A673 (cell line): ENCODE data around the gene WIPF3. TPM values are rescaled to one million over a fixed set of nuclear protein-coding genes. Genes with fewer than 3 reads are reported as not detected.

ENCODE experiments used
- BruUV-seq: library from RNA; stranded (reverse); fragments of 400-500 nt; replicated peaks from 2 replicates; lab custom pipeline; 2021; lab: Mats Ljungman, UMichigan
- CTCF ChIA-PET: fragments of 300-600 bp; sonication (Branson Sonifier 250); formaldehyde crosslinking; loops from one replicate; lab custom pipeline; 2022; ENCODE audit warnings: antibody characterized with exemption; lab: Charles Lee
- POLR2A ChIA-PET: fragments of 300-600 bp; sonication (Branson Sonifier 250); formaldehyde crosslinking; loops from one replicate; lab custom pipeline; 2022; ENCODE audit warnings: antibody characterized with exemption; ENCODE audit not compliant: low non-redundant PET; lab: Charles Lee
- DNase-seq: peaks from one replicate; pipeline ENCODE4 v3.0.0-alpha.2; 2015; ENCODE audit warnings: low spot score
- H3K27ac ChIP-seq: fragments of 200-600 bp; sonication (generic); 2 replicates; pipeline ENCODE4 v1.5.1; 2016; ENCODE audit warnings: mixed run types, low read depth, mild to moderate bottlenecking, mixed read lengths, antibody characterized with exemption, low read length; ENCODE audit not compliant: poor library complexity, severe bottlenecking
- H3K27me3 ChIP-seq: fragments of 200-600 bp; sonication (generic); replicated peaks from 2 replicates; pipeline ENCODE4 v1.6.1; 2017; ENCODE audit warnings: mixed run types, low read depth, mild to moderate bottlenecking, mixed read lengths, antibody characterized with exemption, low read length; ENCODE audit not compliant: insufficient read depth, poor library complexity
- H3K36me3 ChIP-seq: fragments of 200-600 bp; sonication (generic); 2 replicates; pipeline ENCODE4 v1.6.1; 2016; ENCODE audit warnings: mixed run types, mild to moderate bottlenecking, mixed read lengths, antibody characterized with exemption, low read length; ENCODE audit not compliant: insufficient read depth, poor library complexity, severe bottlenecking
- H3K4me1 ChIP-seq: fragments of 200-600 bp; sonication (generic); 2 replicates; pipeline ENCODE4 v1.6.1; 2017; ENCODE audit warnings: mixed run types, mild to moderate bottlenecking, mixed read lengths, antibody characterized with exemption, low read length; ENCODE audit not compliant: insufficient read depth, poor library complexity, severe bottlenecking
- H3K4me3 ChIP-seq: fragments of 200-600 bp; sonication (generic); 2 replicates; pipeline ENCODE4 v1.5.1; 2016; ENCODE audit warnings: low read depth, mixed run types, mild to moderate bottlenecking, mixed read lengths, low read length; ENCODE audit not compliant: poor library complexity, severe bottlenecking
- H3K9me3 ChIP-seq: fragments of 200-600 bp; sonication (generic); 2 replicates; pipeline ENCODE4 v1.6.1; 2016; ENCODE audit warnings: mixed run types, low read depth, mild to moderate bottlenecking, mixed read lengths, antibody characterized with exemption, low read length; ENCODE audit not compliant: poor library complexity, severe bottlenecking
- CTCF ChIP-seq: fragments of 300-800, 200-600 bp; sonication (generic); conservative IDR thresholded peaks from 2 replicates; pipeline ENCODE4 v1.5.1; 2017; ENCODE audit warnings: low read depth, mild to moderate bottlenecking, antibody characterized with exemption, low read length, moderate library complexity, mixed read lengths
- EZH2 ChIP-seq: fragments of 200-600 bp; sonication (generic); IDR thresholded peaks from 2 replicates; pipeline ENCODE4 v1.6.1; 2017; ENCODE audit warnings: borderline replicate concordance, low read depth, mild to moderate bottlenecking, mixed read lengths, antibody characterized with exemption, low read length; ENCODE audit not compliant: poor library complexity, severe bottlenecking
- intact Hi-C: fragments of 100-400 bp; cut with micrococcal nuclease; formaldehyde crosslinking; loops from one replicate; pipeline ENCODE4 v1.10.0; 2022; ENCODE audit not compliant: unreplicated experiment
- total RNA-seq: library from RNA; stranded (reverse); gene quantifications from 2 replicates; pipeline ENCODE4 v1.2.3, GENCODE V29; 2021

The WIPF3 gene
- total RNA-seq, 1 experiment from 2014 or later: 0.21 TPM

GRCh38 chr7:29918850-29919249 is 112.5 kb downstream of the WIPF3 start:
- TF ChIP-seq EZH2: no peak
- TF ChIP-seq CTCF: no peak
- H3K9me3 ChIP-seq: no peaks in the 10 kb centered on the region
- H3K27me3 ChIP-seq: no peaks in the 10 kb centered on the region
- intact Hi-C loops: no loop called here
- H3K36me3 ChIP-seq: peaks cover 11% of the 10 kb centered on the region
- CTCF ChIA-PET: no interaction called here
- H3K4me3 ChIP-seq: no peak overlapping the region
- no TSS peak for BruUV-seq
- H3K4me1 ChIP-seq: peaks cover 5% of the 10 kb centered on the region
- H3K27ac ChIP-seq: no peak overlapping the region
- POLR2A ChIA-PET: interaction anchor here (0.7 kb wide), 1 partner anchor 1064 kb away, joined by 3 read pairs; no protein-coding TSS in a partner anchor
- no peak for DNase-seq

- ChIA-PET CTCF (interaction anchor here (1.1 kb wide), 1 partner anchor 42 kb away, joined by 4 read pairs; no protein-coding TSS in a partner anchor), POLR2A (no interaction called here)
- H3K27me3 ChIP-seq: no peaks in the 10 kb centered on the region
- peaks cover 11% of the 10 kb centered on the region for H3K36me3 ChIP-seq
- TF ChIP-seq EZH2 (no peak), CTCF (no peak)
- H3K4me1 ChIP-seq: peaks cover 5% of the 10 kb centered on the region
- no peak overlapping the region for H3K27ac ChIP-seq
- H3K4me3 ChIP-seq: no peak overlapping the region
- no peaks in the 10 kb centered on the region for H3K9me3 ChIP-seq
- intact Hi-C loops: loop anchor here (2.0 to 10.0 kb wide), 4 partner anchors 41 to 995 kb away; no protein-coding TSS in a partner anchor
- no peak for DNase-seq
- BruUV-seq: no TSS peak
Measured at GRCh38 chr7:29919790-29920189, 113.5 kb downstream of the WIPF3 start.

- no peaks in the 10 kb centered on the region for H3K9me3 ChIP-seq
- intact Hi-C loops: loop anchor here (2.0 to 10.0 kb wide), 4 partner anchors 42 to 996 kb away; no protein-coding TSS in a partner anchor
- CTCF ChIA-PET: interaction anchor here (1.1 kb wide), 1 partner anchor 42 kb away, joined by 4 read pairs; no protein-coding TSS in a partner anchor
- no peaks in the 10 kb centered on the region for H3K27me3 ChIP-seq
- POLR2A ChIA-PET: no interaction called here
- peaks cover 5% of the 10 kb centered on the region for H3K4me1 ChIP-seq
- H3K4me3 ChIP-seq: no peak overlapping the region
- peaks cover 17% of the 10 kb centered on the region for H3K36me3 ChIP-seq
- no peak overlapping the region for H3K27ac ChIP-seq
- BruUV-seq: no TSS peak
- TF ChIP-seq EZH2 (no peak), CTCF (no peak)
- no peak for DNase-seq
Measured at GRCh38 chr7:29920491-29920890, 114.2 kb downstream of the WIPF3 start.
